NCI-H510A (cell line): Measurements from ENCODE around the gene GNA14.
"Not testable (repeated sequence)": the region's sequence is repeated elsewhere in the genome, so short reads cannot be mapped to it uniquely, and the experiment has no call there.

Experiments used
- DNase-seq: peaks from one replicate; lab custom pipeline; 2025; lab: John Stamatoyannopoulos, UW

The GNA14 gene

DNA sequence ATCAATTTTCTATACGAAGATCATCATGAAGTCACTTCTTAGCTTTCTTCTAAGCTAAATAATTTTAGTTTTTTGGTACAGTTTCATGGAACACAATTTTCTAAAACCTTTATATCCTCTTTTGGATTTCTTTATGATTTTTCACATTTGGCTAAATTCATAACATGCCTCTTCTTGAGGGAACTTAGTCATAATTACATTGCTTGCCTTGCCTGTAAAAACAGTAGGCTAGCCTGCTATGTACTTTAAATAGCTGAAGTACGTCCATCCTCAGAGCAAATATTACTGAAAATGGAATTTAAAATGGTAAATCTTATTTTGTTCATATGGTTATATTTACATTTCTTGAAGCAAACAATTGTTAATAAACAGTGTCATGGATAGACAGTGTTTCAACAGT, 245.8 kb downstream of the GNA14 start:
- no peak for DNase-seq

- DNase-seq: no peak
Observed at GRCh38 chr9:77399964-77400363, 248.2 kb downstream of the GNA14 start.

DNA sequence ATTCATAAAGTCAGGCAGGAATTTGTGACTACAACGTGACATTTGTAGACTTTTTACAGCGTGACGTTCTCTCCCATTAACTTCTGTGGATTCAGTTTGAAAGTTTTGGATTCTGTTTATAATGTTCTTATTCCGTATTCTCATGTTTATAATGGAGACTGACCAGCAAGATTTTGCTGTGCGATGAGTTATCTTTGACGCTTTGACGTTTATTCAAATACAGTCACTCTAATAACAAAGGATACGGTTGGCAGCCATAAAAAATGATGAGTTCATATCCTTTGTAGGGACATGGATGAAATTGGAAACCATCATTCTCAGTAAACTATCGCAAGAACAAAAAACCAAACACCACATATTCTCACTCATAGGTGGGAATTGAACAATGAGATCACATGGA, 249.5 kb downstream of the GNA14 start:
- DNase-seq: not testable (repeated sequence)

- no peak for DNase-seq
Observed at GRCh38 chr9:77392328-77392727, 255.8 kb downstream of the GNA14 start.

DNA sequence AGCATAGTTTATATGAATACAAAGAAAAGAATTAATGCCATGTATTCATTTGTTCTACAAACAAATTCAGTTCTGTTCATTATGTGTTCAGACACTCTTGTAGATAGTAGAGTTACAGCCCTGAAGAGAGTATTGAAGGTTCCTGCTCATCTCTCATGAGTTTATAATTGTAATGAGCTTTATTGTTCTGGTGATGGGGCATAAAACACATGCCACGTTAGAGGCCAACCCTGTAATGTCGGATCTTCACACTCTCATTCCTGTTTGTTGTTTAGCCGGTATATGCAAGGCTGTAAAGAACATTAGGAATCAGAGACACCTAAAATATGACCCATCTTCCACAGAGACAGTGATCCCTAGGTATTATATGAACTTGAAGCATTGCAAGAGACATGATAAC, 256.3 kb downstream of the GNA14 start:
- no peak for DNase-seq

- no peak for DNase-seq
Observed at GRCh38 chr9:77386187-77386586, 261.9 kb downstream of the GNA14 start.

GRCh38 chr9:77384406-77384805, 263.7 kb downstream of the GNA14 start:
- DNase-seq: no peak

DNA sequence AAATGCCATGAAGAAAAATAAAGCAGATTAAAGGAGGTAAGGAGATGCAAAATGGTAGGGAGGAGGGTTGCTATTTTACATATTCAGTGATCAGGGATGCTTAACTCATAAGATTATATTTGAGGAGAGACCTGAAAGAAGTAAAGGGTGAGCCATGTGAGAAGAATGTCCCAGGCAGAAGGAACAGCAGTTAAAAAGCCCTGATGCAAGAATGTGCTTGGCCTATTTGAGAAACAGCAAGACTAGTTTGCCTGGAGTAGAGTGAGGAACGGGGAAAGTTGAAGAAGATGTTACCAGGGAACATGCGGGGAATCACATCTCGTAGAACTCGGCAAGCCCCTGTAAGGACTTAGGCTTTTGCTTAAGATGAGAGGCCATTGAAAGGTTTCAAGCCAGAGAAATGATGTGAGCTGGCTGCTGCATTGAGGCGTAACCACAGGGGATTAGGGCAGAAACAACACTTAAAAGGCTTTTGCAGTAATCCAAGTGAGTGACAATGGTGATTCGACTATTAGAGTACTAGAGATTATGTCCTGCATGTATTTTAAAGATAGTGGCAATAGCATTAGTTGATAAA, 272.1 kb downstream of the GNA14 start:
- DNase-seq: no peak

GRCh38 chr9:77374266-77374665, 273.9 kb downstream of the GNA14 start:
- DNase-seq: no peak
